Retinal pigment epithelial cell (primary cell): ENCODE measurements around the gene LRCH3.

Experiments
- DNase-seq: peaks from one replicate; pipeline ENCODE4 v3.0.0-alpha.2; 2010; ENCODE audit warnings: low read depth
- H3K4me3 ChIP-seq: 2 replicates; pipeline ENCODE4 v1.5.1; 2011; ENCODE audit warnings: mild to moderate bottlenecking, low read length, control low read depth, moderate library complexity
- CTCF ChIP-seq: conservative IDR thresholded peaks from 2 replicates; pipeline ENCODE4 v1.5.1; 2011; ENCODE audit warnings: low read depth, low read length, control low read depth, inconsistent platforms

The LRCH3 gene

GRCh38 chr3:197847866-197848401, 56.9 kb downstream of the LRCH3 start:
- no peak for DNase-seq
- no peak overlapping the region for H3K4me3 ChIP-seq
- no peak for TF ChIP-seq CTCF

- TF ChIP-seq CTCF: no peak
- H3K4me3 ChIP-seq: no peak overlapping the region
- DNase-seq: peak; percentile 13
Observed at GRCh38 chr3:197854596-197855343, 63.7 kb downstream of the LRCH3 start.

- H3K4me3 ChIP-seq: no peak overlapping the region
- DNase-seq: no peak
- TF ChIP-seq CTCF: no peak
Observed at GRCh38 chr3:197855571-197855970, 64.5 kb downstream of the LRCH3 start.

- no peak for TF ChIP-seq CTCF
- DNase-seq: no peak
- no peak overlapping the region for H3K4me3 ChIP-seq
Observed at GRCh38 chr3:197856199-197856816, 65.3 kb downstream of the LRCH3 start.

DNA sequence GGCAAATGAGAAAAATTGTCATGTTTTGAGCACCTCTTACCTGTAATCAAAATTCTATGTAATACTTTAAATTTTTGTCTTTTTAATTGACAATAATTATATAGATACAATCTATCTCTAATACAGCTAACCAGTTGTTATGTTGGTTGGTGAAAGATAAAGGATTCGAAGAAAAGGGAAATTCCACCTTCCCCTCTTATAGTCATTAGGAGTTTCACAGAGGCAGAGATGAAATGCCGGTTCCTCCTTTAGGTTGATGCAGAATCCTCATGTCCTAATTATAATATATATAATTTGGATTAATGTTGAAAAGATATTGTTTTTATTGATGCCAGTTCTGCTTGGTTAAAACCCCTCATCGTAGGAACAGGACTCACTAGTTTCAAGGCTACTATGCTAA, 67.1 kb downstream of the LRCH3 start:
- TF ChIP-seq CTCF: no peak
- no peak for DNase-seq

DNA sequence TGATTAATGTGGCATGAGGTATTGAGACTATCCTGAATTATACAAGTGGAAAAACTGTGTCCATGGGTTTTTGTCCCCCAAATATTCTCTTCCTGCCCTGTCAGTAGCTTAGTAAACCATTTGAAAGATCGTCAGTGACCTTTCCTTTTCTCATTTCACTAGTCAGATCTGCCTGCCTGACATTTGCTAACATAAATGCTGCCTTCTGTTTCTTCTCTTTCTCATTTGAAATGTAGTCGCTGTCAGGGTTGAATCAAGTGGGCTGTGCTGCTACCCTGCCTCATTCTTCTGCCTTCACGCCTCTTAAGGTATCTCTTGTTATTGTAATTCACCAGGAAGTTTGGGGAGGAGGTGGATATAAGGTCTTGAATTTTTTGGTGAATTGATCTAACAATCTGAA, 67.5 kb downstream of the LRCH3 start:
- H3K4me3 ChIP-seq: no peak overlapping the region
- no peak for DNase-seq
- TF ChIP-seq CTCF: no peak

More for the DNA sequence above, 67.1 kb downstream of the LRCH3 start:
- H3K4me3 ChIP-seq: no peak overlapping the region

GRCh38 chr3:197866035-197866434, 75.0 kb downstream of the LRCH3 start:
- TF ChIP-seq CTCF: no peak
- DNase-seq: no peak
- no peak overlapping the region for H3K4me3 ChIP-seq
